Epithelial cell of proximal tubule (primary cell): ENCODE data around the gene ERO1B. TPM values are rescaled to one million over a fixed set of nuclear protein-coding genes. Genes with fewer than 3 reads are reported as not detected.

Experiments
- DNase-seq: peaks from one replicate; pipeline ENCODE4 v3.0.0-alpha.2; 2011; ENCODE audit warnings: low read depth
- H3K4me3 ChIP-seq: 2 replicates; pipeline ENCODE4 v1.5.1; 2011; ENCODE audit warnings: low read depth, mild to moderate bottlenecking, low read length
- total RNA-seq: library from RNA; depleted of rRNA; stranded (reverse); fragments of >200 nt; gene quantifications from 2 replicates; pipeline ENCODE4 v1.2.3, GENCODE V29; 2015
- TF ChIP-seq, protein P1 (sequence below): conservative IDR thresholded peaks from 2 replicates; pipeline ENCODE4 v1.5.1; 2012; ENCODE audit warnings: low read depth, mild to moderate bottlenecking, low read length

Gene ERO1B
- total RNA-seq, 1 donor from 2014 or later, result 3.8 TPM

DNA sequence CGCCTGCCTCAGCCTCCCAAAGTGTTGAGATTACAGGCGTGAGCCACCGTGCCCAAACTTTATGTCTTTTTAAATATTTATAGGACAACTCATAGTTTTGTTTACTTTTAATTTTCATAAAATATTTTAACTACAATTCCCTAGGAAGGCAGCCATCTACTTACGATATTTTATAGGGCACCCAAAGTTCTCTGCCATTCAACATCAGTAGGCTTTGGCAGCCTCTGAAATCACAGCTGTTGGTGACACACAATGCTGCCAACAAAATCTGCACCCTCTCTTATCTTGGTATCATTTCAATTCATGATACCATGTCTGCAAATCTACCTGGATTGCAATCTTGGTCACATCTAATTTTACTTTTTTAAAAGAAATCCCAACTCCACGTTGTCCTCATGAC lies 27.1 kb upstream of the ERO1B start:
- no peak for DNase-seq
- TF ChIP-seq, protein P1, sequence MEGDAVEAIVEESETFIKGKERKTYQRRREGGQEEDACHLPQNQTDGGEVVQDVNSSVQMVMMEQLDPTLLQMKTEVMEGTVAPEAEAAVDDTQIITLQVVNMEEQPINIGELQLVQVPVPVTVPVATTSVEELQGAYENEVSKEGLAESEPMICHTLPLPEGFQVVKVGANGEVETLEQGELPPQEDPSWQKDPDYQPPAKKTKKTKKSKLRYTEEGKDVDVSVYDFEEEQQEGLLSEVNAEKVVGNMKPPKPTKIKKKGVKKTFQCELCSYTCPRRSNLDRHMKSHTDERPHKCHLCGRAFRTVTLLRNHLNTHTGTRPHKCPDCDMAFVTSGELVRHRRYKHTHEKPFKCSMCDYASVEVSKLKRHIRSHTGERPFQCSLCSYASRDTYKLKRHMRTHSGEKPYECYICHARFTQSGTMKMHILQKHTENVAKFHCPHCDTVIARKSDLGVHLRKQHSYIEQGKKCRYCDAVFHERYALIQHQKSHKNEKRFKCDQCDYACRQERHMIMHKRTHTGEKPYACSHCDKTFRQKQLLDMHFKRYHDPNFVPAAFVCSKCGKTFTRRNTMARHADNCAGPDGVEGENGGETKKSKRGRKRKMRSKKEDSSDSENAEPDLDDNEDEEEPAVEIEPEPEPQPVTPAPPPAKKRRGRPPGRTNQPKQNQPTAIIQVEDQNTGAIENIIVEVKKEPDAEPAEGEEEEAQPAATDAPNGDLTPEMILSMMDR, result no peak
- H3K4me3 ChIP-seq, result no peak overlapping the region

DNA sequence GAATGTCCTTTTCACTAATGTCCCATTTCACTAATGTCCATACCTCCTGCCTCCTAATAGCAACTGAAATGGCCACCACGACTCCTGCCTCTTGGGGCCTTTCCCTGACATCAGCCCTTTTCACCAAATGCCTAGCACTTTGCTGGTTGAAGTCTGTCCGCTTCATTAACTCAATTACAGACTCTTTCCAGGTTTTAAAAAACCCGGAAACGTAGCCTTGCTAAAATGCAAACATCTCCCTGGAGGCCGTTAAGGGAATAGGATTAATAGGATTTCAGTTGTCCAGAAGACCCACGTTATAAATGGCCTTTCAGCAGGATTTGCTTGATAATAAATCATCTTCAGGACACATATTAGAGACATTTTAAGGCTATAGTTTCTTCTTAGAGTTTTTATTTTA lies 25.7 kb upstream of the ERO1B start:
- no peak for DNase-seq
- TF ChIP-seq, protein P1, result no peak
- no peak overlapping the region for H3K4me3 ChIP-seq

DNA sequence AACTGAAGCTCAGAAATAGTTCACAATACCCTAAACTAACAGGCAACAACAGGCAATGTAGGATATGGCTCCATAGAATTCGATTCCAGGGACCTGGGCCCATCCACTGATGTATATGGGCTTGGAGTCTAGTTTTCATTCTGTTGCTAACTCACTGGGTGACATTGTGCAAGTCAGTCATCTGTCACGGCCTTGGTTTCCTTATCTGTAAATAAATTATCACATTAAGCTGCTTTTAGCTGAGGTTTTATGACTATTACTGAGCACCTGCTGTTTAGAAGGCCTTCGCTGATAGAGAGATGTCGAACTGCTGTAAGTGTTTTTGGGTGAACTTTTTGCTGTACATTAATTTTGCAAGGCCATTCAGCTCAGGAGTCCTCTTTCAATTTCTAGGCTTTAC lies 22.9 kb upstream of the ERO1B start:
- TF ChIP-seq, protein P1, result no peak
- H3K4me3 ChIP-seq, result no peak overlapping the region
- no peak for DNase-seq

DNA sequence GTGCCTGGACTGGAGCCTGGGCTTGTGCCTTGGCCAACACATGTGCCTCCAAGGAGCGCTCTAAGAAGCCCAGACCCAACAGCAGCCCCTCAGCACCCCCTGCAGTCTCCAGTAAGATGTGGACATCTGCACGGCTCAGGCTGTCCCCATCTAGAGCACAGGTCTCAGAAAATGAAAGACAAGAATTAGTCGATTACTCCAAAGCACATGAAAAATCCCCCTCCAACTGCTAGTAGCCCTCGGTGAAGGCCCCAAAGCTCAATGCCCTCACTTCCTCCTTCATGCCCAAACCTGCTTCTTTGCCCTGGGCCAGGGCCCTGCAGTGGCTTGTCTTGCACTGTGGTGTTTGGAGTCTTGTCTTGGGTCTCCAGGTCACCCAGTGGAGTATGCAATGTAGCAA lies 21.9 kb upstream of the ERO1B start:
- H3K4me3 ChIP-seq, result no peak overlapping the region
- no peak for DNase-seq
- TF ChIP-seq, protein P1, result no peak

DNA sequence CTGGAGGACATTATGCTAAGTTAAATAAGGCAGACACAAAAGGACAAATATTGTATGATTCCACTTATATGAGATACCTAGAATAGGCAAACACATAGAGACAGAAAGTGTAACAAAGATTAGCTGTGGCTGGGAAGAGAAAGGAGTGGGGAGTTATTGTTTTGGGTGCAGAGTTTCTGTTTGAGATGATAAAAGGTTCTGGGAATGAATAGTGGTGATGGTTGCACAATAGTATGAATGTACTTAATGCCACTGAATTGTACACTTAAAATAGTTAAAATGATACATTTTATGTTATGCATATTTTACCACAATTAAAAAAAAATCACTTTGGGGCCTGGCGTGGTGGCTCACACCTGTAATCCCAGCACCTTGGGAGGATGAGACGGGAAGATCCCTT lies 21.2 kb upstream of the ERO1B start:
- no peak for DNase-seq
- no peak overlapping the region for H3K4me3 ChIP-seq
- TF ChIP-seq, protein P1, result no peak

DNA sequence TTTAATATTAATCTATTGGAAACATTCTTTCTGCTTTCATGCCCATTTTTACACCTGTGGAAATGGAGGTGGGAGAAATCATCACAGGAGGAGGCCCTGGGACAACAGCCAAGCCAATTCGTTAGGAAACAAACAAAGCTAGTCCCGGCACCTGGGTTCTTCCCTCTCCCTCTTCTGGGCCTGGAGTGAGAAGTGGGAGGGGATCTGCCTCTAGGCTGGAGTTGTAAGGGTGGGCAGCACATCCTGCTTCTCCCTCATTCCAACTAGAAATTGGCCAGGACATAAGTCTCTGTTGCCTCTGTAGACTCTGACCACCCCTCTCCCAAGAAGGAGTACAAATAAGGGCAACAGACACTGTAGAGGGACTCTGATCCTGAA lies 20.2 kb upstream of the ERO1B start:
- no peak for DNase-seq
- TF ChIP-seq, protein P1, result no peak
- H3K4me3 ChIP-seq, result no peak overlapping the region

DNA sequence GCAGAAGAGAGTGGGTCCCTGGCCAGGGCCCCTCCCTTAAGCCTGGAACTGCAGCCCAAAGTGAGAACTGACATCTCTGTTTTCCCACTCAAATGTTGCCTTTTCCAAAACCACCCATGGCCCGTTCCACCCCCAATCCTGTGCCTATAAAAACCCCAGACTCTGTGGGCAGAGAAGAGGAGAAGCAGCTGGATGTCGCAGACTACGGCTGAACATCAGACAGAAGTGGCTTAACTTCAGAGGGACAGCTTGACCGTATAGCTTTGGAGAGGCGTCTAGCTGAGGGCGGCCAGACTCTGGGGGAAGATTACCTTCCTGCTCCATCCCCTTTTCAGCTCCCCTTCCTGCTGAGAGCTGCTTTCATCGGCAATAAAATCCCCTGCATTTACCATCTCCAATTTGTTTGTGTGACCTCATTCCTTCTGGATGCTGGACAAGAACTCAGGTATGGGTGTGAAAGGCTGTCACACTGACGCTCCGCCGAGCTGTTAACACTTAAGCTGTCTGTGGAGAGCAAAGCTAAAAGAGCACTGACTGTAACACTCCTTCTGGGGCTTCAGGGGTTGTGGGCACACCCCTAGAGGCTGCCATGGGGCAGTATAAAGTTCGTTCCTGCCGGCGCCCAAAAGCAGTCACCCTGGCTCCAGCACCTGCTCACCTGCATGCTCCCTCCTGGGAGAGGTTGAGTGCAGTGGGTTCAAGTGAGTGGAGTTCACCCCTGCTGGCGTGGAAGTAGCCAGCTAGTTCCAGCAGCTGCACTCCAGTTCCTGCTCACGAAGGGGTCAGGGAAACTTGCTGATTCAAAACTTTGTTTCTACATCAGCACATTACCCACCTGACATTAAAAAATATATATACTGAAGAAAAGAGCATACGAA lies 19.6 kb upstream of the ERO1B start:
- no peak overlapping the region for H3K4me3 ChIP-seq
- no peak for DNase-seq
- TF ChIP-seq, protein P1, result no peak
